Panc1 (cell line): ENCODE results near the gene CMTM7. TPM values are rescaled to one million over a fixed set of nuclear protein-coding genes. Genes with fewer than 3 reads are reported as not detected.
A peak's percentile ranks its signal among the peaks of the same experiment; 100 is the strongest.
"Not testable (repeated sequence)": the region's sequence is repeated elsewhere in the genome, so short reads cannot be mapped to it uniquely, and the experiment has no call there.

ENCODE experiments used
- ATAC-seq: fragments of 200-7000 bp; cut with Tn5 transposase; 2 replicates; pipeline ENCODE4 v1.9.1; 2020; ENCODE audit warnings: mild to moderate bottlenecking, moderate library complexity
- BruUV-seq: library from RNA; stranded (reverse); fragments of 400-500 nt; replicated peaks from 2 replicates; lab custom pipeline; 2021; lab: Mats Ljungman, UMichigan
- CTCF ChIA-PET: fragments of 300-600 bp; sonication (Branson Sonifier 250); formaldehyde crosslinking; loops from one replicate; lab custom pipeline; 2022; ENCODE audit warnings: antibody characterized with exemption; lab: Charles Lee
- POLR2A ChIA-PET: fragments of 300-600 bp; sonication (Branson Sonifier 250); formaldehyde crosslinking; loops from one replicate; lab custom pipeline; 2022; ENCODE audit warnings: antibody characterized with exemption; lab: Charles Lee
- DNase-seq: peaks from one replicate; pipeline ENCODE4 v3.0.0-alpha.2; 2010; ENCODE audit warnings: low read depth, low spot score
- H3K27ac ChIP-seq: 2 replicates; pipeline ENCODE4 v1.5.1; 2011; ENCODE audit warnings: mild to moderate bottlenecking, low read length, inconsistent platforms
- H3K27me3 ChIP-seq: fragments of 200-500 bp; sonication (Bioruptor generic); 2 replicates; pipeline ENCODE4 v1.6.0; 2014; ENCODE audit warnings: low read length, inconsistent platforms; ENCODE audit not compliant: control insufficient read depth, insufficient read depth
- H3K36me3 ChIP-seq: fragments of 200-500 bp; sonication (Bioruptor generic); 2 replicates; pipeline ENCODE4 v1.5.1; 2014; ENCODE audit warnings: inconsistent platforms, mild to moderate bottlenecking, low read length, moderate library complexity; ENCODE audit not compliant: control insufficient read depth, insufficient read depth
- H3K4me1 ChIP-seq: 2 replicates; pipeline ENCODE4 v1.5.1; 2011; ENCODE audit warnings: inconsistent platforms, mild to moderate bottlenecking, low read length, moderate library complexity; ENCODE audit not compliant: control insufficient read depth, insufficient read depth
- H3K4me3 ChIP-seq, 2 experiments: 2 replicates each; pipeline ENCODE4 v1.5.1; 2011 to 2012; ENCODE audit warnings: low read depth in 2 of 2, low read length in 2 of 2, mild to moderate bottlenecking in 2 of 2, inconsistent platforms in 1 of 2, moderate library complexity in 1 of 2
- H3K9me3 ChIP-seq: fragments of 200-500 bp; sonication (Bioruptor generic); 2 replicates; pipeline ENCODE4 v1.5.1; 2014; ENCODE audit warnings: low read depth, mild to moderate bottlenecking, inconsistent platforms, low read length, moderate library complexity; ENCODE audit not compliant: control insufficient read depth, insufficient read depth
- CTCF ChIP-seq: fragments of 450-650 bp; IDR thresholded peaks from 2 replicates; pipeline ENCODE4 v1.5.1; 2017; ENCODE audit warnings: mild to moderate bottlenecking
- POLR2AphosphoS5 ChIP-seq: IDR thresholded peaks from 2 replicates; pipeline ENCODE4 v1.6.1; 2012; ENCODE audit warnings: mild to moderate bottlenecking, low read depth, low read length, moderate library complexity
- REST ChIP-seq, 2 experiments: IDR thresholded peaks; 2 replicates each; pipeline ENCODE4 v1.6.1; 2011 to 2012; ENCODE audit warnings: low read depth in 2 of 2, control low read depth in 1 of 2, low read length in 1 of 2, mild to moderate bottlenecking in 1 of 2, moderate library complexity in 1 of 2; ENCODE audit not compliant: insufficient read depth in 1 of 2
- SIN3A ChIP-seq: IDR thresholded peaks from 2 replicates; pipeline ENCODE4 v1.6.1; 2012; ENCODE audit warnings: low read depth, mild to moderate bottlenecking, low read length, moderate library complexity, borderline replicate concordance; ENCODE audit not compliant: insufficient read depth
- TCF7L2 ChIP-seq: IDR thresholded peaks from 2 replicates; pipeline ENCODE4 v1.6.1; 2011; ENCODE audit warnings: mild to moderate bottlenecking, low read depth, low read length, inconsistent platforms
- in situ Hi-C: cut with HindIII; loops from 2 replicates; pipeline ENCODE4 v1.10.0; 2016; ENCODE audit warnings: low sequenced_read_pairs, low pct_unique_long_range_greater_than_20kb
- intact Hi-C: fragments of 100-400 bp; cut with micrococcal nuclease; formaldehyde crosslinking; loops from one replicate; pipeline ENCODE4 v1.10.0; 2022; ENCODE audit not compliant: unreplicated experiment
- total RNA-seq: library from RNA; stranded (reverse); gene quantifications from one replicate; pipeline ENCODE4 v1.2.1, GENCODE V29; 2021; ENCODE audit not compliant: unreplicated experiment

Gene CMTM7
- total RNA-seq, 1 experiment from 2014 or later: 43.5 TPM

GRCh38 chr3:32460031-32460749 is 68.5 kb downstream of the CMTM7 start:
- Histone ChIP-seq H3K36me3 (no peaks in the 10 kb centered on the region), H3K27me3 (no peaks in the 10 kb centered on the region), H3K4me3 (no peak overlapping the region), H3K27ac (no peak overlapping the region), H3K4me1 (peaks cover 8% of the 10 kb centered on the region), H3K9me3 (no peaks in the 10 kb centered on the region)
- intact Hi-C loops (no loop called here), in situ Hi-C loops (no loop called here)
- ChIA-PET POLR2A (no interaction called here), CTCF (no interaction called here)
- peak; percentile 60; the same call in 1 of the 2 replicates for ATAC-seq
- TF ChIP-seq POLR2AphosphoS5: no peak
- no peak for TF ChIP-seq CTCF
- TF ChIP-seq TCF7L2: no peak
- no peak for TF ChIP-seq REST (IDR thresholded peaks at IDR 0.05; ENCODE audit: insufficient read depth in 1 of 2, low read depth in 2 of 2, low read length in 1 of 2)
- TF ChIP-seq SIN3A: no peak
- BruUV-seq: no TSS peak
- DNase-seq: no peak

GRCh38 chr3:32460817-32461496 is 69.3 kb downstream of the CMTM7 start:
- in situ Hi-C loops, POLR2A ChIA-PET, DNase-seq, H3K27ac ChIP-seq, H3K27me3 ChIP-seq, H3K9me3 ChIP-seq, intact Hi-C loops, BruUV-seq, H3K4me3 ChIP-seq, H3K36me3 ChIP-seq, H3K4me1 ChIP-seq, CTCF ChIA-PET, ATAC-seq: not testable (repeated sequence)

- DNase-seq, H3K27me3 ChIP-seq, H3K9me3 ChIP-seq, in situ Hi-C loops, BruUV-seq, ATAC-seq, H3K36me3 ChIP-seq, POLR2A ChIA-PET, H3K4me1 ChIP-seq, intact Hi-C loops, CTCF ChIA-PET: not testable (repeated sequence)
- H3K27ac ChIP-seq: peak overlapping the region; percentile 63
- H3K4me3 ChIP-seq: peak overlapping the region in 1 of 2 experiments; percentile 7; a peak in 2 of 4 replicates
These were observed 70.7 kb downstream of the CMTM7 start for GRCh38 chr3:32462191-32462986.

- DNase-seq, H3K36me3 ChIP-seq, in situ Hi-C loops, BruUV-seq, H3K4me3 ChIP-seq, H3K27ac ChIP-seq, intact Hi-C loops, ATAC-seq, H3K4me1 ChIP-seq, H3K27me3 ChIP-seq, CTCF ChIA-PET, H3K9me3 ChIP-seq: not testable (repeated sequence)
- POLR2A ChIA-PET: interaction anchor here (0.5 kb wide), 1 partner anchor 26 kb away, joined by 3 read pairs; no protein-coding TSS in a partner anchor
These were observed 71.8 kb downstream of the CMTM7 start for GRCh38 chr3:32463415-32463814.
